Memory B cell (primary cell): ENCODE data around the gene CFAP20DC.

Experiments used
- ATAC-seq: fragments of 150-1000 bp; cut with Tn5 transposase; 2 replicates; pipeline ENCODE4 v1.10.0; 2021; ENCODE audit warnings: low read depth, mild to moderate bottlenecking, moderate library complexity
- DNase-seq, 2 donors: peaks; one replicate each; pipeline ENCODE4 v3.0.0; 2022; ENCODE audit warnings: low spot score in 2 of 2
- H3K27ac Mint-ChIP-seq: one replicate; pipeline ENCODE4 v1.8.0; 2022; ENCODE audit warnings: mild to moderate bottlenecking, moderate library complexity, mixed read lengths
- H3K27me3 Mint-ChIP-seq: one replicate; pipeline ENCODE4 v1.8.0; 2022; ENCODE audit warnings: mixed read lengths
- H3K36me3 Mint-ChIP-seq: one replicate; pipeline ENCODE4 v1.8.0; 2022; ENCODE audit warnings: mild to moderate bottlenecking, mixed read lengths
- H3K4me1 Mint-ChIP-seq: one replicate; pipeline ENCODE4 v1.8.0; 2022; ENCODE audit warnings: mixed read lengths
- H3K4me3 Mint-ChIP-seq: one replicate; pipeline ENCODE4 v1.8.0; 2022; ENCODE audit warnings: mild to moderate bottlenecking, moderate library complexity, mixed read lengths
- H3K9me3 Mint-ChIP-seq: one replicate; pipeline ENCODE4 v1.8.0; 2022; ENCODE audit warnings: mixed read lengths

Gene CFAP20DC

GRCh38 chr3:58965865-58966264 lies 84.0 kb downstream of the CFAP20DC start:
- no peak for ATAC-seq
- Mint-ChIP-seq H3K36me3 (no peaks in the 10 kb centered on the region), H3K9me3 (no peaks in the 10 kb centered on the region), H3K27me3 (no peaks in the 10 kb centered on the region), H3K4me1 (no peaks in the 10 kb centered on the region), H3K4me3 (no peak overlapping the region), H3K27ac (no peak overlapping the region)
- DNase-seq: no peak

GRCh38 chr3:58963928-58964503 lies 85.8 kb downstream of the CFAP20DC start:
- H3K4me1 Mint-ChIP-seq: no peaks in the 10 kb centered on the region
- H3K4me3 Mint-ChIP-seq: no peak overlapping the region
- no peaks in the 10 kb centered on the region for H3K9me3 Mint-ChIP-seq
- no peaks in the 10 kb centered on the region for H3K36me3 Mint-ChIP-seq
- ATAC-seq: no peak
- H3K27ac Mint-ChIP-seq: no peak overlapping the region
- DNase-seq: no peak
- no peaks in the 10 kb centered on the region for H3K27me3 Mint-ChIP-seq

- no peak overlapping the region for H3K27ac Mint-ChIP-seq
- H3K36me3 Mint-ChIP-seq: no peaks in the 10 kb centered on the region
- H3K27me3 Mint-ChIP-seq: no peaks in the 10 kb centered on the region
- ATAC-seq: no peak
- no peaks in the 10 kb centered on the region for H3K4me1 Mint-ChIP-seq
- DNase-seq: no peak
- H3K4me3 Mint-ChIP-seq: no peak overlapping the region
- no peaks in the 10 kb centered on the region for H3K9me3 Mint-ChIP-seq
Observed at GRCh38 chr3:58962816-58963215, 87.0 kb downstream of the CFAP20DC start.

GRCh38 chr3:58962040-58962651 lies 87.7 kb downstream of the CFAP20DC start:
- no peak for ATAC-seq
- no peaks in the 10 kb centered on the region for H3K36me3 Mint-ChIP-seq
- H3K4me1 Mint-ChIP-seq: no peaks in the 10 kb centered on the region
- H3K4me3 Mint-ChIP-seq: no peak overlapping the region
- H3K27me3 Mint-ChIP-seq: no peaks in the 10 kb centered on the region
- H3K9me3 Mint-ChIP-seq: no peaks in the 10 kb centered on the region
- DNase-seq: no peak
- H3K27ac Mint-ChIP-seq: no peak overlapping the region

- ATAC-seq (no peak), DNase-seq (no peak)
- H3K9me3 Mint-ChIP-seq: peaks cover 1% of the 10 kb centered on the region
- no peak overlapping the region for H3K27ac Mint-ChIP-seq
- H3K4me3 Mint-ChIP-seq: no peak overlapping the region
- H3K36me3 Mint-ChIP-seq: no peaks in the 10 kb centered on the region
- H3K4me1 Mint-ChIP-seq: peaks cover 2% of the 10 kb centered on the region
- no peaks in the 10 kb centered on the region for H3K27me3 Mint-ChIP-seq
Observed at GRCh38 chr3:58955308-58955707, 94.5 kb downstream of the CFAP20DC start.

- no peaks in the 10 kb centered on the region for H3K36me3 Mint-ChIP-seq
- peaks cover 3% of the 10 kb centered on the region for H3K4me1 Mint-ChIP-seq
- DNase-seq: no peak
- no peaks in the 10 kb centered on the region for H3K27me3 Mint-ChIP-seq
- peaks cover 1% of the 10 kb centered on the region for H3K9me3 Mint-ChIP-seq
- no peak overlapping the region for H3K27ac Mint-ChIP-seq
- H3K4me3 Mint-ChIP-seq: no peak overlapping the region
- ATAC-seq: no peak
Observed at GRCh38 chr3:58953288-58953687, 96.5 kb downstream of the CFAP20DC start.

- H3K27ac Mint-ChIP-seq: no peak overlapping the region
- H3K27me3 Mint-ChIP-seq: no peaks in the 10 kb centered on the region
- peaks cover 6% of the 10 kb centered on the region for H3K4me1 Mint-ChIP-seq
- H3K4me3 Mint-ChIP-seq: no peak overlapping the region
- DNase-seq (no peak), ATAC-seq (peak; percentile 49)
- no peaks in the 10 kb centered on the region for H3K36me3 Mint-ChIP-seq
- H3K9me3 Mint-ChIP-seq: peaks cover 1% of the 10 kb centered on the region
Observed at GRCh38 chr3:58952128-58952917, 97.5 kb downstream of the CFAP20DC start.

GRCh38 chr3:58948018-58948417 lies 101.8 kb downstream of the CFAP20DC start:
- no peak for DNase-seq
- Mint-ChIP-seq H3K27ac (no peak overlapping the region), H3K4me1 (peaks cover 8% of the 10 kb centered on the region), H3K9me3 (no peaks in the 10 kb centered on the region), H3K27me3 (no peaks in the 10 kb centered on the region), H3K36me3 (no peaks in the 10 kb centered on the region), H3K4me3 (peak overlapping the region; percentile 24)
- ATAC-seq: peak; percentile 45

- no peaks in the 10 kb centered on the region for H3K9me3 Mint-ChIP-seq
- H3K36me3 Mint-ChIP-seq: no peaks in the 10 kb centered on the region
- DNase-seq: no peak
- H3K4me1 Mint-ChIP-seq: peaks cover 6% of the 10 kb centered on the region
- no peak overlapping the region for H3K4me3 Mint-ChIP-seq
- no peaks in the 10 kb centered on the region for H3K27me3 Mint-ChIP-seq
- ATAC-seq: no peak
- no peak overlapping the region for H3K27ac Mint-ChIP-seq
Observed at GRCh38 chr3:58946875-58947274, 103.0 kb downstream of the CFAP20DC start.

GRCh38 chr3:58938057-58938456 lies 111.8 kb downstream of the CFAP20DC start:
- H3K4me1 Mint-ChIP-seq: no peaks in the 10 kb centered on the region
- no peak for DNase-seq
- no peak overlapping the region for H3K4me3 Mint-ChIP-seq
- no peak overlapping the region for H3K27ac Mint-ChIP-seq
- no peak for ATAC-seq
- H3K9me3 Mint-ChIP-seq: peaks cover 2% of the 10 kb centered on the region
- no peaks in the 10 kb centered on the region for H3K36me3 Mint-ChIP-seq
- H3K27me3 Mint-ChIP-seq: no peaks in the 10 kb centered on the region

GRCh38 chr3:58924578-58924977 lies 125.2 kb downstream of the CFAP20DC start:
- Mint-ChIP-seq H3K4me3 (no peak overlapping the region), H3K4me1 (no peaks in the 10 kb centered on the region), H3K27me3 (peaks cover 2% of the 10 kb centered on the region), H3K27ac (no peak overlapping the region), H3K9me3 (peaks cover 6% of the 10 kb centered on the region), H3K36me3 (peaks cover 2% of the 10 kb centered on the region)
- DNase-seq (no peak), ATAC-seq (no peak)

GRCh38 chr3:58900386-58900785 lies 149.4 kb downstream of the CFAP20DC start:
- Mint-ChIP-seq H3K27me3 (no peaks in the 10 kb centered on the region), H3K36me3 (peaks cover 3% of the 10 kb centered on the region), H3K4me3 (no peak overlapping the region), H3K9me3 (peaks cover 6% of the 10 kb centered on the region), H3K27ac (peak overlapping the region; percentile 25), H3K4me1 (peaks cover 11% of the 10 kb centered on the region)
- no peak for DNase-seq
- no peak for ATAC-seq

- peaks cover 6% of the 10 kb centered on the region for H3K9me3 Mint-ChIP-seq
- peaks cover 3% of the 10 kb centered on the region for H3K36me3 Mint-ChIP-seq
- peak overlapping the region; percentile 18 for H3K4me3 Mint-ChIP-seq
- peaks cover 11% of the 10 kb centered on the region for H3K4me1 Mint-ChIP-seq
- DNase-seq: no peak
- ATAC-seq: no peak
- no peaks in the 10 kb centered on the region for H3K27me3 Mint-ChIP-seq
- peak overlapping the region; percentile 25 for H3K27ac Mint-ChIP-seq
Observed at GRCh38 chr3:58899953-58900298, 149.9 kb downstream of the CFAP20DC start.

GRCh38 chr3:58899159-58899952 lies 150.5 kb downstream of the CFAP20DC start:
- no peak for DNase-seq
- H3K27me3 Mint-ChIP-seq: no peaks in the 10 kb centered on the region
- peaks cover 6% of the 10 kb centered on the region for H3K9me3 Mint-ChIP-seq
- peaks cover 11% of the 10 kb centered on the region for H3K4me1 Mint-ChIP-seq
- no peak overlapping the region for H3K4me3 Mint-ChIP-seq
- peaks cover 3% of the 10 kb centered on the region for H3K36me3 Mint-ChIP-seq
- H3K27ac Mint-ChIP-seq: peak overlapping the region; percentile 25
- ATAC-seq: peak; percentile 84
